Jurkat, Clone E6-1 (cell line): ENCODE data around the gene MCTP2.

Experiments used
- DNase-seq: peaks from one replicate; pipeline ENCODE4 v3.0.0-alpha.2; 2011; ENCODE audit warnings: low read depth, low spot score
- H3K4me3 ChIP-seq: 2 replicates; pipeline ENCODE4 v1.5.1; 2011; ENCODE audit warnings: mild to moderate bottlenecking, low read length, control low read depth, moderate library complexity

Gene MCTP2

GRCh38 chr15:94324835-94325767 lies 93.7 kb downstream of the MCTP2 start:
- DNase-seq = no peak

GRCh38 chr15:94327356-94327936 lies 96.1 kb downstream of the MCTP2 start:
- no peak overlapping the region for H3K4me3 ChIP-seq
- no peak for DNase-seq

More at GRCh38 chr15:94324835-94325767, 93.7 kb downstream of the MCTP2 start:
- no peak overlapping the region for H3K4me3 ChIP-seq

- no peak for DNase-seq
- no peak overlapping the region for H3K4me3 ChIP-seq
These were observed 100.4 kb downstream of the MCTP2 start for GRCh38 chr15:94331731-94332130.

DNA sequence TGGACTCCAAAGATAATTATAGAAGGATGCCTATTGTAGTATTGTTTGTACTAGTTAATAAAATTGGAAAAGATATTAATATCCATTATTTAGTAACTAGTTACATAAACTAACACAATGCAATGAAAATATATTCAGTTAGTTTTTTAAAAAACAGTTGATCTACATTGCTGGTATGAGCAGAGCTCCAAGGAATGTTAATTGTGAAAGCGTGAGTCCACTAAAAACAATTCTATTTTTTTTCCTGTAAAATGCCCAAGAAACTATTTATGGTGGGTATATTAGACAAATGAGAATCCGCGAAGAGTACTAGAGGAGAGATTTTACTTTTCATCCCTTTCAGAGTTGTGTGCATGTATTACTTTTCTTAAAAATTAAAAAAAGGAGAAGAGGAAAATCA lies 104.3 kb downstream of the MCTP2 start:
- DNase-seq = no peak
- H3K4me3 ChIP-seq = no peak overlapping the region

DNA sequence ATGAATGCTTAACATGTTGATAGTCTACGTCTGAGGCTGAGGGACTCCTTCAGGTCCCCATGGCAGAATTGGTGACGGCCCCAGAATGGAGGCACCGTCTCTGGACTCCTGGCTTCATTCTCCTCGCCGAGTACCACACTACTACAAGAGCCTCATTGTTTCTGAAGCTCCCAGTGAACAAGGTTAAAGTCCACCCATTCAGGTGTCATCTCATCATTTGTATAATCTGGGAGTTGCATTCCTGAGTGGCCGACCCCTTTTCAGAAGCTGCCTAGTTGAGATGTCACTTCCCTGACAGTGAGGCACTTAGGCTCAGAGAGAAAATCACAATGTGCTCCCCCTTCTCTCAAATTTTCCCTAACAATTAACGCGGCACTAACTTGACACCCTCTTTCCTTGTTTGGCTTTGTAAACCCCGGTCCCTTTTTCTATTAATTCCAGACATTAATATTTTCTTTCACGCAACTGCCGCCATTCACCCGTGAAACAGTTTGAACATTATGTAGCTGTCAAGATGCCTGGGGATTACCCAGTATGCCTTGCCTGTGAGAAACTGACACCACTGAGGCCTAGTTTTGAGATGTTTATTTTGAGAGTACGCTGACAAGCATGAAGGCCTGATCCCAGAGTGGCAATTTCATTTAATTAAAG lies 105.6 kb downstream of the MCTP2 start:
- H3K4me3 ChIP-seq = no peak overlapping the region
- DNase-seq = no peak

- no peak for DNase-seq
- H3K4me3 ChIP-seq = no peak overlapping the region
These were observed 107.0 kb downstream of the MCTP2 start for GRCh38 chr15:94338243-94338846.

DNA sequence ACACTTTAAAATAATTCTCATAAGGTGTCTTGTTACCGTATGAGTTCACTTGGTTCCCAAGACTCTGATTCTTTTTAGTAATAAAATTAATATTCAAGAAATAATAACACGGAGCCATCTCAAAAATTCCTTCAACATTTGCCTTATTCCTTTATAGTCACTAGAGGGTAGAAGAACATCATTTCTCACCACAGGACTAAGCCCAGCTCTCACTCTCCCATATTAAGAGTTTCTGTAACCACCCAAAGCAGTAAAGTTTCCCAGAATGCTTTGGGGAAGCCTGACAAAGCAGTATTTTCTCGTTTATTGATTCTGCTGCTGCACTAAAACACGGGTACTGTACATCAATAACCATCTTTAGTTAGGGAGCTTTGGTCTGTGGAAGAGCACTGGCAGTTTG lies 114.9 kb downstream of the MCTP2 start:
- no peak overlapping the region for H3K4me3 ChIP-seq
- DNase-seq = no peak

DNA sequence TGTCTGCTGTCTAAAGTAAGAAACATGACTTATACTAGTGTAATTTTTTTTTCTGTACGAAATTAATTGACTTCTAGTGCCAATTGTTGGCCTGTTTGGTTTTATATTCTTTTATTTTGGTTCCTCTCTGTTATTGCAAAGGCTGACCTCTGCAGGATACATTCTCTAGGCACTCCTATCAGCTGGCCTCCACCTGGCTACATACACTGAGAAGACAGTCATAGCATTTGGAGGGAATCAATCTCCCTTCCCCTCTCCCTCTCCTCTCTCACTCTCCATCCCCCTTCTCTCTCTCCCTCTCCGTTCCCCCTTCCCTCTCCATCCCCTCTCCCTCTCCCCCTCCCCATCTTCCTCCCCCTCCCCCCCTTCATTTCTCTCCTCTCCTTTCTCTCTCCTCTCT lies 116.7 kb downstream of the MCTP2 start:
- no peak overlapping the region for H3K4me3 ChIP-seq
- no peak for DNase-seq

DNA sequence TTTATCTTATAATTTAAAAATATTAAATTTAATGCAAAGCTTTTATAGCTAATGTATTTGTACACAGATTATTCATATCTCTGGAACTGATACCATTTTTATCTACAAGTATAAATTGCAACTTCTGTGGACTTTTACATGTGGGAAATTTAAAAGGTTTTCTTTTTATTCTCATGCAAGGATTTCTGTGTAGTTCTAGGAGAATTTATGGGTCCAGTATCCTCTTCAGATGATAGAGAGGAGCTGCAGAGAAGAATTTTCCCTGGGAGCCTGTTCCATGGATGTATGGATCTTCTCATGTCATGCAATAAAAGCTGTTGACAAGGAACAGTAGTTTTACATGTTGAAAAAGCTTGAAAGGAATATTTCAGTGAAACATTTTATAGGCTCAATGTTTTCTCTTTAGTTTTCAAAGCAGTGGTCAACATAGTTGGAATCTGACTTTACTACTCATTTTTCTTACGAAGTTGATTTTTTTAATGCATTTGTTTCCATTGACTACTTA lies 119.7 kb downstream of the MCTP2 start:
- no peak for DNase-seq
- no peak overlapping the region for H3K4me3 ChIP-seq

- no peak overlapping the region for H3K4me3 ChIP-seq
- no peak for DNase-seq
These were observed 121.5 kb downstream of the MCTP2 start for GRCh38 chr15:94352636-94353487.

DNA sequence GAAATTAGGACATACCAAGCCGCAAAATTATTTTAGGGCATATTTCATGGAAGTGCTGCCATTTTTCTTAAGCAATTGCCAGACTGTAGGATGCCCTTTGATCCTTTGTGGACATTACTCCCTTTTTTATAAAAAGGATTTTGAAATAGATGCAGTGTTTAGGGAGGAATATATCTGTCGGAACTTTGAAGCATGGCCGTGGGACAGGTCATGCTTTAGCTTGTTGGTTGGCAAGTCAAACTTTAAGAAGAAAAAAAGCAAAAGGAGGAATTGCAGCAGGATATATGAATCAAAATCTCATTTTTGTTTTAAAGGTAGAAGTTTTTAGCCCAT lies 122.1 kb downstream of the MCTP2 start:
- H3K4me3 ChIP-seq = no peak overlapping the region
- no peak for DNase-seq

GRCh38 chr15:94354655-94355054 lies 123.3 kb downstream of the MCTP2 start:
- DNase-seq = no peak
- no peak overlapping the region for H3K4me3 ChIP-seq

DNA sequence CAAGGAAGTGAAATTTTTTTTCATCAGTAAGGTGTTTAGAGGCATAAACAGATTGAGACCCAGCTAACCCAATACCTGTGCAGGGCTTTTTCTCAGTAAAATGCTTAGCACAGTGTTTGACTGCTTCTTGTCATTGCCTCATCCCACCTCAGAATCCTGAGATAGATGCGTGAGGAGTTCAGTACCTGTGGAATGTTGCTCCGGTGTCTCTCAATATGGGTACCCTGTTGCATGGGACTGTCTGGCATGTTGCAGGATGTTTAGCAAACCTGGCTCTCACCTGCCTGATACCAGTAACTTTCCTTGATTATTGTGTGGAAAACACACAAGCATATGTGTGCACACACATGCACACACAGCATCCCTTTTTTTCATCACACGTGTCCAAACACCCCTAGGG lies 128.4 kb downstream of the MCTP2 start:
- no peak overlapping the region for H3K4me3 ChIP-seq
- no peak for DNase-seq

GRCh38 chr15:94360251-94360685 lies 128.9 kb downstream of the MCTP2 start:
- no peak overlapping the region for H3K4me3 ChIP-seq
- DNase-seq = no peak

GRCh38 chr15:94362385-94363092 lies 131.2 kb downstream of the MCTP2 start:
- H3K4me3 ChIP-seq = no peak overlapping the region
- no peak for DNase-seq

DNA sequence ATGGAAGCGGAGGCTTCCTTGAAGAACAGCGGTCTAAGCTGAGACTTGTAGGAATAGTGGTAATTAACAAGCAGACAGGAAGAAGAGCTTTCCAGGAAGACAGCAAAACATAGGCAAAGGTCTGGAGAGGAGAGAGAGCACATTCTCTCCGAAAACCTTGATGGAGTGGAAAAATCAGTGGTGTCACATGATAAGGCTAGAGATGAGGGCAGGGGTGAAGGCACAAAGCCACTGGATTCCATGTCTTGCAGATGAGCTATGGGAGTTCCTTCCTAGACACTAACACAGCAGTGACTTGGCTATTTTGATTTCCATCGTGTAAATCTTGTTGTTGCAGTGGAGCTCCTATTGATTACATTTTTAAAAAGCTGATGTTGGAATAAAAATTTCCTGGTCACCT lies 132.0 kb downstream of the MCTP2 start:
- DNase-seq = no peak

DNA sequence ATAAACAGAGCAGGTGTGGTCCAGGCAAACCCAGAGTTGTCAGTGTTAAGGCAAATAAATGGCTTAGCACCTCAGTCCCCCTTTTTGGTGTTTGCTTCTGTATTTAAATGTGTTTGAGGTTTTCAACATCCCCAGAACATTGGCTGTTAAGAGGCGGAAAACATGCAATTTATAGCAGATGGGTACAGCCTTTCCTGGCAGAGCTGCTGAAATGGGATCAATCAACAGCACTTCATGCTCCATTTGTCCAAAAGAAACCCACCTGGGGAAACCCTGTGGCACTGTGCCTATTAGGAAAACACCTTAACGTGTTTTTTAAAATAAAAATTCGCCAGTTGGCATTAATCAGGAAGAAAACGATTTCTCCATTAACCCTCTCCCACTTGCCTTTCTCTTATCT lies 135.4 kb downstream of the MCTP2 start:
- H3K4me3 ChIP-seq = no peak overlapping the region
- DNase-seq = no peak

More for the DNA sequence above, 132.0 kb downstream of the MCTP2 start:
- no peak overlapping the region for H3K4me3 ChIP-seq
